SHP77 (cell line): ENCODE measurements around the gene LYPD4.
"Not testable (repeated sequence)": the region's sequence is repeated elsewhere in the genome, so short reads cannot be mapped to it uniquely, and the experiment has no call there.

Experiments
- DNase-seq, 2 experiments: peaks; one replicate each; lab custom pipeline; 2025; lab: John Stamatoyannopoulos, UW

Gene LYPD4

GRCh38 chr19:41799444-41800000 lies 45.0 kb downstream of the LYPD4 start:
- no peak for DNase-seq

GRCh38 chr19:41796901-41797300 lies 47.6 kb downstream of the LYPD4 start:
- DNase-seq = no peak

GRCh38 chr19:41796362-41796761 lies 48.1 kb downstream of the LYPD4 start, which contains the start of gene CEACAM3:
Gene CEACAM3, plus strand, starts transcription at chr19:41796587. Its CDS starts 91 bp downstream, at chr19:41796678.
- DNase-seq = no peak

- peak in 1 of 2 experiments; percentile 33 for DNase-seq
Observed at GRCh38 chr19:41795031-41795461, 49.4 kb downstream of the LYPD4 start.

- DNase-seq = no peak
Observed at GRCh38 chr19:41793414-41793727, 51.1 kb downstream of the LYPD4 start.

DNA sequence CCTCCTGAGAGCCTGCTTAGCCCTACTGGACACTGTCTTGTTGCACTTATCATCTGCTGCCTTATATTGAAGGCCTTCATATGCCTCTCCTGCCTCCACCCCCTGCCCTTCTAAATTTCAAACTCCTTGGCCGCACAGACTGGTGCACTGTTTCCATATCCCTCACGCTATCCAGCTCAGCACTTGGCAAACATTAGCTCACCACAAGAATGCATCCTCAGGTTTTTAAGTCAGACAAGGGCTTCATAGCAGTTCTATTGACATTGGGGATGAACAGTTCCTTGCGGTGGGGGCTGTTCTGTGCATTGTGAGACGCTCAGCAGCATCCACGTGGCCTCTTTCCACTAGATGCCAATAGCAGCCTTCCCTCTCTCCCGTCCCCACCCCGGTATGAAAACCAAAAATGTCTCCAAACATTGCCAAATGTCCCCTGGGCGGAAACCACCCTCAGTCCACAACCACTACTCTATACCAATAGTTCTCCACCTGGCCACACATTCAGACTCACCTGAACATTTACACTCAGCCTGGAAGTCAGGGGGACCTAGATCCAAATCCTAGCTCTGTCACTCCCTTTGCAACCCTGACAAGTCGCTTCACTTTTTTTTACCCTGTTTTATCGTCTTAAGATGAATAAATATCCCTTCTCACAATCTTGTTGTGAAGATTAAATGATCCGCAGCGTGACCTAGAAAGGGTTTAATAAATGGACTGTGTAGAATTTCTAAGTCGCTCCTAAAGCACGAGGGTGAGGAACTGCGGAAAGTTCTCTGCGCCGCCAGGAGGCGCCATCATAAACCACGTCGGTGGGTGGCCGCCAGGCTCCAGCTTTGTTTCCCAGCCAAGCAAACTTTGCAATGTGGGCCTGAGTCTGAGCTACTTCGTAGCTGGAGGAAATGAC lies 51.7 kb downstream of the LYPD4 start:
- peak in 1 of 2 experiments; percentile 48 for DNase-seq

GRCh38 chr19:41789053-41789452 lies 55.4 kb downstream of the LYPD4 start:
- DNase-seq = not testable (repeated sequence)

DNA sequence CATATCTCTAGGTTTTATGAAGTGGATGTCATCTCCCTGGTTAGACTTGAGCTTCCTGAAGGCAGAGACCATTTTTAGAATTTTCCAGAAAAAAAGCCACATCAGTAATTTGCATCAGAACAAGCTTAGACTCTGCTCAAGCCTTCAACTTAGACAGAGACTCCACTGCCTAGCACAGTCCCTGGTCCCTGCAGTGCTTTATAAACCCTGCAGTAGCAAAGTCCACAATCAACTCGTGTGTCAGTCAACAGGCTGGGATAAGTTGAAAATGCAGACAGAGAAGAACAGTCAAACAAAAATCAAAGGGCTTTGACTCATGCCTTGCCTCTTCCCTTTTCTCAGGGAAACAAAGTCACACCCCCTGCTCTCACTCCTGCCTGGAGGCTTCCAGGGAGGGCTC lies 56.0 kb downstream of the LYPD4 start:
- DNase-seq = not testable (repeated sequence)
